Left lung (tissue), 10 donors: Measurements from ENCODE around the gene CIART. TPM values are rescaled to one million over a fixed set of nuclear protein-coding genes. Genes with fewer than 3 reads are reported as not detected.

ENCODE experiments used
- ATAC-seq: fragments of 200-7000 bp; cut with Tn5 transposase; one replicate; pipeline ENCODE4 v1.9.1; 2020; ENCODE audit warnings: moderate library complexity
- DNase-seq, 4 donors: peaks; one replicate each; pipeline ENCODE4 v3.0.0-alpha.2; 2013 to 2020
- H3K27ac ChIP-seq, 2 donors: fragments of 200-600 bp; sonication (generic) in 1 of 2; one replicate each; pipeline versions ENCODE4 v1.5.0 to v1.8.0; 2020 to 2021
- H3K27me3 ChIP-seq, 2 donors: fragments of 200-600 bp; sonication (generic) in 1 of 2; one replicate each; pipeline versions ENCODE4 v1.5.0 to v1.8.0; 2020 to 2021
- H3K36me3 ChIP-seq, 2 donors: fragments of 200-600 bp; sonication (generic) in 1 of 2; one replicate each; pipeline versions ENCODE4 v1.5.0 to v1.8.0; 2020 to 2021
- H3K4me1 ChIP-seq, 2 donors: fragments of 200-600 bp; one replicate each; pipeline ENCODE4 v1.8.0; 2021
- H3K4me3 ChIP-seq, 2 donors: fragments of 200-600 bp; sonication (generic) in 1 of 2; one replicate each; pipeline versions ENCODE4 v1.5.0 to v1.8.0; 2020 to 2021; ENCODE audit warnings: mild to moderate bottlenecking in 1 of 2
- H3K9me3 ChIP-seq, 2 donors: fragments of 200-600 bp; sonication (generic) in 1 of 2; one replicate each; pipeline versions ENCODE4 v1.5.0 to v1.8.0; 2020 to 2021
- intact Hi-C, 2 donors: fragments of 100-400 bp; cut with DNase I; formaldehyde crosslinking; loops; one replicate each; pipeline versions ENCODE4 v1.11.2 to v1.14.2; 2022
- polyA plus RNA-seq, 6 donors: library from polyadenylated mRNA; unstranded; fragments of 120-200 nt; gene quantifications; one replicate each; pipeline ENCODE4 v1.2.1, GENCODE V29; 2013; ENCODE audit not compliant: insufficient read length in 6 of 6
- total RNA-seq, 2 donors: library from RNA; stranded (reverse); fragmentation: NEBNext Ultra II Directional; extraction: Animal tissue kit (Norgen Biotek cat#: 25700); gene quantifications; one replicate each; pipeline ENCODE4 v1.2.1, GENCODE V29; 2021
- TF ChIP-seq, protein P1 (sequence below), 2 donors: fragments of 200-600 bp; sonication (generic) in 1 of 2; IDR thresholded peaks; one replicate each; pipeline versions ENCODE4 v1.5.0 to v1.8.0; 2021; ENCODE audit warnings: antibody characterized with exemption in 2 of 2
- donor health status: DM: no; HTN: yes; CAD: no.
- donor health status: DM: no; HTN: no; CAD: no.

The CIART gene
- total and polyA plus RNA-seq, 8 donors: 3.4 to 13.2 (median 8.3) TPM

DNA sequence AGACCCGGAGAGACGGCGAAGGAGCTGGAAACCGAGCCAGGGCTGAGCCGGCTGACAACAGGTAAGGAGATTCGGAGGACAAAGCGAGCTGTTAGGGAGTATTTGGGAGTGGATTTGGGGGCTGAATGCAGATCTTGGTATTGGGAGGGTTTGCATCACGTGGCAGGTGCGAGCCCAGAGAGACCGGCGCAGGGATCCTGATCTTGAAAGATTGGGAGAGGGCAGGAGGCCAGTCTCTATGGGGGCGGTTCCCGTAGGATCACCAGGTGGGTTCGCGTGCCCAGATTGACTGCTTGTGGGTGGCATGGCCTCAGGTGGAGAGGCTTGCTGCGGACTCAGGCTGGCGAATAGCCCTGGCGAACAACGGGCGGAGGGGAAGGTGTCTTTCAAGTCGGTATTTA is 204 bp downstream of the CIART start:
- Histone ChIP-seq H3K27ac (peak overlapping the region; percentile 10 to 75), H3K4me3 (peak overlapping the region; percentile 46 to 47), H3K27me3 (peaks cover 0 to 19% of the 10 kb centered on the region in 2 donors), H3K4me1 (peaks cover 0 to 20% of the 10 kb centered on the region in 2 donors), H3K36me3 (no peaks in the 10 kb centered on the region), H3K9me3 (no peaks in the 10 kb centered on the region)
- TF ChIP-seq, protein P1, sequence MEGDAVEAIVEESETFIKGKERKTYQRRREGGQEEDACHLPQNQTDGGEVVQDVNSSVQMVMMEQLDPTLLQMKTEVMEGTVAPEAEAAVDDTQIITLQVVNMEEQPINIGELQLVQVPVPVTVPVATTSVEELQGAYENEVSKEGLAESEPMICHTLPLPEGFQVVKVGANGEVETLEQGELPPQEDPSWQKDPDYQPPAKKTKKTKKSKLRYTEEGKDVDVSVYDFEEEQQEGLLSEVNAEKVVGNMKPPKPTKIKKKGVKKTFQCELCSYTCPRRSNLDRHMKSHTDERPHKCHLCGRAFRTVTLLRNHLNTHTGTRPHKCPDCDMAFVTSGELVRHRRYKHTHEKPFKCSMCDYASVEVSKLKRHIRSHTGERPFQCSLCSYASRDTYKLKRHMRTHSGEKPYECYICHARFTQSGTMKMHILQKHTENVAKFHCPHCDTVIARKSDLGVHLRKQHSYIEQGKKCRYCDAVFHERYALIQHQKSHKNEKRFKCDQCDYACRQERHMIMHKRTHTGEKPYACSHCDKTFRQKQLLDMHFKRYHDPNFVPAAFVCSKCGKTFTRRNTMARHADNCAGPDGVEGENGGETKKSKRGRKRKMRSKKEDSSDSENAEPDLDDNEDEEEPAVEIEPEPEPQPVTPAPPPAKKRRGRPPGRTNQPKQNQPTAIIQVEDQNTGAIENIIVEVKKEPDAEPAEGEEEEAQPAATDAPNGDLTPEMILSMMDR (IDR thresholded peaks at IDR 0.05): no peak
- intact Hi-C loops: no loop called here
- ATAC-seq (peak; percentile 37), DNase-seq (peak in 1 of 4 donors; percentile 46)

DNA sequence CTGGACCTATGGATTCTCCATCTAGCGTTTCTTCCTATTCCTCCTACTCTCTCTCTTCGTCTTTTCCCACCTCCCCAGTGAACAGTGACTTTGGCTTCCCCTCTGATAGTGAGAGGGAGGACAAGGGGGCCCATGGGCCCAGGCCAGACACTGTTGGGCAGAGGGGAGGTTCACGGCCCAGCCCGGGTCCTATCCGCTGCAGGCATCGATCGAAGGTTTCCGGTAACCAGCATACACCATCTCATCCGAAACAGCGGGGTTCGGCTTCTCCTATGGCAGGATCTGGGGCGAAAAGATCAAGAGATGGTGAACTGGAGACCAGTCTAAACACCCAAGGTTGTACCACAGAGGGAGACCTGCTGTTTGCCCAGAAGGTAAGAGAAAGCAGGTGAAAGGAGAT is 906 bp downstream of the CIART start:
- no peak overlapping the region for H3K27ac ChIP-seq
- ATAC-seq (no peak), DNase-seq (no peak)
- TF ChIP-seq, protein P1 (IDR thresholded peaks at IDR 0.05): no peak
- H3K4me1 ChIP-seq: peaks cover 0 to 20% of the 10 kb centered on the region in 2 donors
- H3K4me3 ChIP-seq: no peak overlapping the region
- peaks cover 0 to 19% of the 10 kb centered on the region in 2 donors for H3K27me3 ChIP-seq
- intact Hi-C loops: no loop called here
- no peaks in the 10 kb centered on the region for H3K9me3 ChIP-seq
- no peaks in the 10 kb centered on the region for H3K36me3 ChIP-seq

DNA sequence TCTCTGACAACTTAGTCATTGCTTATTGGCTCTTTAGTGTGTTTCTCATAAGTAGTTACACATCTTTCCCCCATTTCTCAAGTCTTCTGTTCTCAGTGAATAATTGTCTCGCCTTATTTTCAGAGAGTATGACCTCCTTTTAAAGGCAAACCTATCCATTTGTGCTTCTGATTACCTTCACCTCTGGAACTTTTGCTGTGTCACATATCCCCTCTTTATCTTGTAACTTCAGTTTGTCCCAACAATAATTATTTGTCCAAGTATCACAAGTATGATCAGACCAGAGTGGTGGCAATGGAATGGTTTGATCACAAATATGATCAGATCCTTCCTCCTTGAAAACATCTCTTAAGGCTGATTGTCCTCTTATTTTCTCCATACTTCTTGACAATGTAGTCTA is 6.0 kb downstream of the CIART start:
- no peak for ATAC-seq

DNA sequence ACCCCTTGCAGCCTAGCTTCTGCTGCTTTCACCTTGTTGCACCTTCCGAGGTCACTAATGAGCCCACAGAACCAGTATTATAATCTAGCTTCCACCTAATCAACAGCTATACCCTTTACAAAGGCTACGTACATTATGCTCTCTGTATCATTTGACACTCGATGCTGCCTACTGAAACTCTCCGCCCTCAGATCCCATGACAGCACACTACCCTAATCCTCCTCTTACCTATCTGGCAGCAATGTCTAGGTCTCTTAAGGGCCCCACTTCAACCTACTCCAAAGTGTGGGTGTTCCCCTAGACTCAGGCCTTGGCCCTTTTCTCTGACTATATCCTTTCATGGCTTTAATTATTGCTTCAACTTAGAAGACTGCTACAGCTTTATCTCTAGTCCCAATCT is 6.5 kb downstream of the CIART start:
- no peaks in the 10 kb centered on the region for H3K36me3 ChIP-seq
- intact Hi-C loops: no loop called here
- H3K27ac ChIP-seq: no peak overlapping the region
- no peak for ATAC-seq
- H3K4me1 ChIP-seq: peaks cover 0 to 7% of the 10 kb centered on the region in 2 donors
- no peaks in the 10 kb centered on the region for H3K9me3 ChIP-seq
- TF ChIP-seq, protein P1 (IDR thresholded peaks at IDR 0.05): no peak
- DNase-seq: no peak
- H3K4me3 ChIP-seq: no peak overlapping the region
- no peaks in the 10 kb centered on the region for H3K27me3 ChIP-seq

More for the DNA sequence above, 6.0 kb downstream of the CIART start:
- H3K27me3 ChIP-seq: no peaks in the 10 kb centered on the region
- H3K36me3 ChIP-seq: no peaks in the 10 kb centered on the region
- no peak for DNase-seq
- intact Hi-C loops: no loop called here
- no peaks in the 10 kb centered on the region for H3K9me3 ChIP-seq
- H3K27ac ChIP-seq: no peak overlapping the region
- no peak overlapping the region for H3K4me3 ChIP-seq
- TF ChIP-seq, protein P1 (IDR thresholded peaks at IDR 0.05): no peak
- H3K4me1 ChIP-seq: peaks cover 0 to 5% of the 10 kb centered on the region in 2 donors

DNA sequence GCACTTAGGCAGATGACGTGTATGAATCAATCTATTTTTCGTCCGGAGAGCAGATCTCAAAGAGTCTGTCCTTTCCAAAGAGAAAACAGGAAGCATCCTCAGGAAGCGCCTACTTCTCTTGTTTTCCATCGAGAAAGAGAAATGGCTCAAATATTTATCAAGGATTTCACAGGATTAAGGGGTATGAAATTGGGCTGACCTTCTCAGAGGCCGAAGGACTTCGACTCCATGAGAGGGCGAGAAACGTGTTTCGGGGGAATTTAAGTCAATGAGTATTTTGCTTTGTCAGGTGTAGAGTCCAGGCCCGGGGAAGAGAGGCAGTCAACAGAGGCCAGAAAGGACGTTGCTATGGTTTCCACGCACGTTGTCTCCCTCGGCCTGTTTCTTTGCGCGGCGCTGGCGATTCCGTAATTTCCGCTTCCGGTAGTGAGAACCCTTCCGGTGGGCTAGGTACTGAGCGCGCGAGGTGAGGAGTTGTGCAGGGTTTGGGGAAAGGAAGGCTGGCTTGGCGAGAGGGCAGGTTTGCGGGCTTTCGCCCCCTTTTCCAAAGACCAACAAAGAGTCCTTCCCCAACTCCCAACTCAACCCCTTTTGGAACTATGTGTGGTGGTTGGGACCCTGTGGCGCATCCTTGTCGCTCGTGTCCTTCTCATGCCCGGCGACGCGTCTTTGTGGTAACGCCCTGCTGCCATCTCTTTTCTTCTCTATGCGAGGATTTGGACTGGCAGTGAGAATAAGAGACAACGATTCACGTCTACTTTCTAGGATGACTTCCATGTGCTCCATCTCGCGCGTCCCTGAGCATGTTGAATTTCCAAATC is 11.3 kb downstream of the CIART start, which contains the start of gene MRPS21:
Gene MRPS21 (plus strand): TSS at position 429 of the 821 bp plus-strand sequence. CDS start 506 bp downstream, outside the sequence.
- TF ChIP-seq, protein P1 (IDR thresholded peaks at IDR 0.05): no peak

More for the DNA sequence above, 11.3 kb downstream of the CIART start, which contains the start of gene MRPS21:
- intact Hi-C loops: no loop called here
- Histone ChIP-seq H3K27ac (peak within 1 kb of the TSS; percentile 81 to 91), H3K4me3 (peak within 1 kb of the TSS; percentile 64 to 70), H3K9me3 (no peaks in the 10 kb centered on the region), H3K27me3 (no peaks in the 10 kb centered on the region), H3K4me1 (peaks cover 7 to 15% of the 10 kb centered on the region in 2 donors), H3K36me3 (peaks cover 0 to 24% of the 10 kb centered on the region in 2 donors)
- ATAC-seq (peak; percentile 98), DNase-seq (peak; percentile 91 to 96 (median 92))
